ENCODE results near the gene CROCC2.

- no peak for TF ChIP-seq GABPA (IDR thresholded peaks at IDR 0.05; ENCODE audit: low read depth)
- no peak for TF ChIP-seq FOXM1 (IDR thresholded peaks at IDR 0.05; ENCODE audit: low read depth, low read length)
Observed at GRCh38 chr2:240905176-240905781, 857 bp upstream of the CROCC2 start.

Data from GM12878 (cell line).